ENCODE results near the gene TRMT10C.
"Not testable (repeated sequence)": the region's sequence is repeated elsewhere in the genome, so short reads cannot be mapped to it uniquely, and the experiment has no call there.

The TRMT10C gene

GRCh38 chr3:101602731-101603130 lies 41.1 kb downstream of the TRMT10C start:
- Histone ChIP-seq H3K4me1 (ENCODE audit: control insufficient read depth, low read depth, low read length) (no peaks in the 10 kb centered on the region), H3K9me3 (ENCODE audit: control insufficient read depth, low read depth, low read length) (no peaks in the 10 kb centered on the region), H3K27ac (ENCODE audit: low read length) (no peak overlapping the region), H3K4me3 (ENCODE audit: low read length) (no peak overlapping the region), H3K36me3 (ENCODE audit: control insufficient read depth, low read depth, low read length) (no peaks in the 10 kb centered on the region), H3K9ac (ENCODE audit: low read length) (no peak overlapping the region), H3K27me3 (ENCODE audit: control insufficient read depth, insufficient read depth, low read length) (no peaks in the 10 kb centered on the region)

- no peaks in the 10 kb centered on the region for H3K9me3 ChIP-seq (ENCODE audit: control insufficient read depth, low read depth, low read length)
- H3K4me1 ChIP-seq (ENCODE audit: control insufficient read depth, low read depth, low read length): no peaks in the 10 kb centered on the region
- no peaks in the 10 kb centered on the region for H3K27me3 ChIP-seq (ENCODE audit: control insufficient read depth, insufficient read depth, low read length)
- H3K27ac ChIP-seq (ENCODE audit: low read length): no peak overlapping the region
- H3K36me3 ChIP-seq (ENCODE audit: control insufficient read depth, low read depth, low read length): no peaks in the 10 kb centered on the region
- H3K4me3 ChIP-seq (ENCODE audit: low read length): no peak overlapping the region
- H3K9ac ChIP-seq (ENCODE audit: low read length): no peak overlapping the region
Measured at GRCh38 chr3:101603184-101603583, 41.5 kb downstream of the TRMT10C start.

- H3K4me1 ChIP-seq (ENCODE audit: control insufficient read depth, low read depth, low read length); H3K27ac ChIP-seq (ENCODE audit: low read length); H3K27me3 ChIP-seq (ENCODE audit: control insufficient read depth, insufficient read depth, low read length); H3K36me3 ChIP-seq (ENCODE audit: control insufficient read depth, low read depth, low read length); H3K4me3 ChIP-seq (ENCODE audit: low read length); H3K9ac ChIP-seq (ENCODE audit: low read length); H3K9me3 ChIP-seq (ENCODE audit: control insufficient read depth, low read depth, low read length): not testable (repeated sequence)
Measured at GRCh38 chr3:101605398-101605797, 43.7 kb downstream of the TRMT10C start.

GRCh38 chr3:101611023-101611422 lies 49.4 kb downstream of the TRMT10C start:
- H3K9ac ChIP-seq (ENCODE audit: low read length): no peak overlapping the region

GRCh38 chr3:101613014-101613413 lies 51.3 kb downstream of the TRMT10C start:
- H3K27ac ChIP-seq (ENCODE audit: low read length); H3K4me3 ChIP-seq (ENCODE audit: low read length); H3K9me3 ChIP-seq (ENCODE audit: control insufficient read depth, low read depth, low read length); H3K27me3 ChIP-seq (ENCODE audit: control insufficient read depth, insufficient read depth, low read length); H3K36me3 ChIP-seq (ENCODE audit: control insufficient read depth, low read depth, low read length); H3K4me1 ChIP-seq (ENCODE audit: control insufficient read depth, low read depth, low read length); H3K9ac ChIP-seq (ENCODE audit: low read length): not testable (repeated sequence)

More at GRCh38 chr3:101611023-101611422, 49.4 kb downstream of the TRMT10C start:
- H3K27ac ChIP-seq (ENCODE audit: low read length): no peak overlapping the region
- no peaks in the 10 kb centered on the region for H3K36me3 ChIP-seq (ENCODE audit: control insufficient read depth, low read depth, low read length)
- H3K4me1 ChIP-seq (ENCODE audit: control insufficient read depth, low read depth, low read length): no peaks in the 10 kb centered on the region
- H3K4me3 ChIP-seq (ENCODE audit: low read length): no peak overlapping the region
- H3K27me3 ChIP-seq (ENCODE audit: control insufficient read depth, insufficient read depth, low read length): no peaks in the 10 kb centered on the region
- no peaks in the 10 kb centered on the region for H3K9me3 ChIP-seq (ENCODE audit: control insufficient read depth, low read depth, low read length)

- H3K4me1 ChIP-seq (ENCODE audit: control insufficient read depth, low read depth, low read length): no peaks in the 10 kb centered on the region
- H3K27me3 ChIP-seq (ENCODE audit: control insufficient read depth, insufficient read depth, low read length): no peaks in the 10 kb centered on the region
- H3K27ac ChIP-seq (ENCODE audit: low read length): no peak overlapping the region
- H3K9me3 ChIP-seq (ENCODE audit: control insufficient read depth, low read depth, low read length): no peaks in the 10 kb centered on the region
- no peak overlapping the region for H3K9ac ChIP-seq (ENCODE audit: low read length)
- H3K4me3 ChIP-seq (ENCODE audit: low read length): no peak overlapping the region
- no peaks in the 10 kb centered on the region for H3K36me3 ChIP-seq (ENCODE audit: control insufficient read depth, low read depth, low read length)
Measured at GRCh38 chr3:101615525-101615924, 53.9 kb downstream of the TRMT10C start.
